A549 (cell line): ENCODE results near the gene TIMM50. TPM values are rescaled to one million over a fixed set of nuclear protein-coding genes. Genes with fewer than 3 reads are reported as not detected.

Experiments
- ATAC-seq, 2 experiments: fragments of 200-7000 bp in 1 of 2; fragments of >200 bp in 1 of 2; cut with Nextera tagmentation in 1 of 2; cut with Tn5 transposase in 1 of 2; 3 replicates each; pipeline versions ENCODE4 v1.8.0 to v1.9.1; 2018 to 2020; ENCODE audit warnings: mild to moderate bottlenecking in 1 of 2, moderate library complexity in 1 of 2
- CTCF ChIA-PET: fragments of 300-600 bp; sonication (Branson Sonifier 250); formaldehyde crosslinking; extraction: SDS; loops from one replicate; lab custom pipeline; 2021; ENCODE audit warnings: antibody characterized with exemption, inconsistent platforms; lab: Yijun Ruan, JAX
- POLR2A ChIA-PET: fragments of 350-600 bp; formaldehyde crosslinking; extraction: SDS; loops from one replicate; lab custom pipeline; 2021; ENCODE audit warnings: antibody characterized with exemption, inconsistent platforms; lab: Yijun Ruan, JAX
- DNase-seq, 2 experiments: peaks; one replicate each; pipeline versions ENCODE4 v3.0.0 to v3.0.0-alpha.2; 2011 to 2016; ENCODE audit warnings: low read depth in 1 of 2, low spot score in 1 of 2
- FAIRE-seq: peaks from 2 replicates; lab custom pipeline; 2011; peaks lifted over from hg19 to GRCh38; lab: Jason Lieb, UNC
- H3K27ac ChIP-seq, 2 experiments: fragments of >200 bp; sonication (Bioruptor Twin); formaldehyde crosslinking; 3 replicates each; pipeline ENCODE4 v1.5.1; 2016 to 2017
- H3K4me1 ChIP-seq: fragments of >200 bp; sonication (Bioruptor Twin); formaldehyde crosslinking; 3 replicates; pipeline ENCODE4 v1.6.1; 2016
- H3K4me2 ChIP-seq: fragments of >200 bp; sonication (Bioruptor Twin); formaldehyde crosslinking; 3 replicates; pipeline ENCODE4 v1.6.1; 2016
- H3K4me3 ChIP-seq: fragments of >200 bp; sonication (Bioruptor Twin); formaldehyde crosslinking; 3 replicates; pipeline ENCODE4 v1.5.1; 2016
- H3K9me3 ChIP-seq: fragments of >200 bp; sonication (Bioruptor Twin); formaldehyde crosslinking; 3 replicates; pipeline ENCODE4 v1.6.1; 2016
- BCL3 ChIP-seq: fragments of >200 bp; sonication (Bioruptor Twin); formaldehyde crosslinking; IDR thresholded peaks from 3 replicates; pipeline ENCODE4 v1.6.1; 2016
- BHLHE40 ChIP-seq: IDR thresholded peaks from 2 replicates; pipeline ENCODE4 v1.6.1; 2012; ENCODE audit warnings: low read depth, low read length, inconsistent platforms
- CBX8 ChIP-seq: fragments of 200-600 bp; sonication (generic); IDR thresholded peaks from 2 replicates; pipeline ENCODE4 v1.6.1; 2016
- CHD4 ChIP-seq: fragments of 200-600 bp; sonication (generic); IDR thresholded peaks from 2 replicates; pipeline ENCODE4 v1.6.1; 2016; ENCODE audit warnings: antibody characterized with exemption, mild to moderate bottlenecking, borderline replicate concordance
- CTCF ChIP-seq: fragments of >200 bp; sonication (Bioruptor Twin); formaldehyde crosslinking; IDR thresholded peaks from 3 replicates; pipeline ENCODE4 v1.5.1; 2016
- EHF ChIP-seq: fragments of 250-450 bp; sonication (Bioruptor Pico); IDR thresholded peaks from 2 replicates; pipeline ENCODE4 v1.5.0; 2020; ENCODE audit warnings: mild to moderate bottlenecking
- FOSB ChIP-seq: fragments of 250-450 bp; sonication (Bioruptor Pico); IDR thresholded peaks from 2 replicates; pipeline ENCODE4 v1.5.0; 2020; ENCODE audit warnings: mild to moderate bottlenecking, moderate library complexity
- FOXS1 ChIP-seq: fragments of 250-450 bp; sonication (Bioruptor Pico); IDR thresholded peaks from 2 replicates; pipeline ENCODE4 v1.5.0; 2020; ENCODE audit warnings: mild to moderate bottlenecking, moderate library complexity
- GATA3 ChIP-seq: IDR thresholded peaks from 2 replicates; pipeline ENCODE4 v1.6.1; 2012; ENCODE audit warnings: borderline replicate concordance
- HDAC2 ChIP-seq: fragments of 200-600 bp; sonication (generic); IDR thresholded peaks from 2 replicates; pipeline ENCODE4 v1.6.1; 2016
- HES2 ChIP-seq: fragments of >200 bp; sonication (Bioruptor Twin); formaldehyde crosslinking; IDR thresholded peaks from 2 replicates; pipeline ENCODE4 v1.6.1; 2016
- HEYL ChIP-seq: fragments of 250-450 bp; sonication (Bioruptor Pico); IDR thresholded peaks from 2 replicates; pipeline ENCODE4 v1.8.0; 2021; ENCODE audit warnings: mild to moderate bottlenecking, moderate library complexity
- HMGXB4 ChIP-seq: fragments of 250-450 bp; sonication (Bioruptor Pico); IDR thresholded peaks from 2 replicates; pipeline ENCODE4 v1.5.0; 2021; ENCODE audit warnings: mild to moderate bottlenecking, moderate library complexity, borderline replicate concordance
- HOXB13 ChIP-seq: fragments of 250-450 bp; sonication (Bioruptor Pico); IDR thresholded peaks from 2 replicates; pipeline ENCODE4 v1.5.0; 2020; ENCODE audit warnings: low read depth, mild to moderate bottlenecking, moderate library complexity
- JUN ChIP-seq, 2 experiments: fragments of >200 bp; sonication (Bioruptor Twin); formaldehyde crosslinking; IDR thresholded peaks; 2 replicates in 1 of 2; 3 replicates in 1 of 2; pipeline ENCODE4 v1.6.1; 2016 to 2017
- MAX ChIP-seq: IDR thresholded peaks from 2 replicates; pipeline ENCODE4 v1.6.1; 2012
- NR3C1 ChIP-seq: fragments of >200 bp; sonication (Bioruptor Twin); formaldehyde crosslinking; IDR thresholded peaks from 3 replicates; pipeline ENCODE4 v1.6.1; 2017
- PBX3 ChIP-seq: IDR thresholded peaks from 2 replicates; pipeline ENCODE4 v1.6.1; 2012
- POLR2AphosphoS2 ChIP-seq: conservative IDR thresholded peaks from 2 replicates; pipeline ENCODE4 v1.6.1; 2012; ENCODE audit warnings: low read length, improper control_type of control experiment, inconsistent platforms
- RCOR1 ChIP-seq: fragments of 150-350 bp; IDR thresholded peaks from 2 replicates; pipeline ENCODE4 v1.6.1; 2014; ENCODE audit warnings: antibody characterized with exemption, low read length, low read depth
- REST ChIP-seq: fragments of 200-600 bp; sonication (generic); IDR thresholded peaks from 2 replicates; pipeline ENCODE4 v1.6.1; 2016; ENCODE audit warnings: antibody characterized with exemption, mild to moderate bottlenecking, moderate library complexity
- RNF2 ChIP-seq: fragments of 200-600 bp; sonication (generic); IDR thresholded peaks from 2 replicates; pipeline ENCODE4 v1.6.1; 2016; ENCODE audit warnings: low read depth, mild to moderate bottlenecking, antibody characterized with exemption, moderate library complexity, borderline replicate concordance
- SREBF2 ChIP-seq: fragments of 450-650 bp; IDR thresholded peaks from 2 replicates; pipeline ENCODE4 v1.6.1; 2014; ENCODE audit warnings: mild to moderate bottlenecking, moderate library complexity
- TP53 ChIP-seq: fragments of 250-450 bp; sonication (Bioruptor Pico); IDR thresholded peaks from 2 replicates; pipeline ENCODE4 v1.5.0; 2021; ENCODE audit warnings: mild to moderate bottlenecking, moderate library complexity
- USF2 ChIP-seq: fragments of 450-650 bp; IDR thresholded peaks from 2 replicates; pipeline ENCODE4 v1.6.1; 2014; ENCODE audit warnings: antibody characterized with exemption
- ZFP36 ChIP-seq: fragments of 450-650 bp; IDR thresholded peaks from 2 replicates; pipeline ENCODE4 v1.6.1; 2014; ENCODE audit warnings: borderline replicate concordance; ENCODE audit not compliant: partially characterized antibody
- ZSCAN20 ChIP-seq: fragments of 250-450 bp; sonication (Bioruptor Pico); IDR thresholded peaks from 2 replicates; pipeline ENCODE4 v1.8.0; 2022; ENCODE audit warnings: mild to moderate bottlenecking, moderate library complexity
- WGBS: methylation state at CpG from one replicate; pipeline ENCODE4 v1.1.6; 2017; ENCODE audit errors: missing lambda C conversion rate; 5-methylcytosine and 5-hydroxymethylcytosine counted together
- polyA plus RNA-seq, 4 experiments: library from polyadenylated mRNA; depleted of rRNA in 3 of 4; stranded (reverse); fragments of >200 nt; fragmentation: RNase III in 1 of 4; extraction: RNeasy Plus Mini Kit Qiagen cat#74134 plus additional on column Dnase treatment in 1 of 4; gene quantifications; 2 replicates in 3 of 4; 3 replicates in 1 of 4; pipeline ENCODE4 v1.2.3, GENCODE V29; 2011 to 2017

TIMM50 gene
- polyA plus RNA-seq, 2 of the 4 experiments (the other 2 are of a cell fraction): 204 to 234 TPM

GRCh38 chr19:39434123-39435076 lies 46.2 kb upstream of the TIMM50 start:
- WGBS: 14% methylated on average over 10 of the region's 10 CpGs
- FAIRE-seq (no peak), ATAC-seq (no peak), DNase-seq (peak in 1 of 2 experiments; percentile 38)
- ChIA-PET POLR2A (interaction anchor here (0.6 to 3.0 kb wide), 16 partner anchors 10 to 1318 kb away, joined by 3 to 160 read pairs (median 30); partner anchors contain the start of genes DYRK1B, EID2B, MED29 and PAF1), CTCF (interaction anchor here (0.9 to 23.5 kb wide), 16 partner anchors 10 to 238 kb away, joined by 3 to 457 read pairs (median 8); partner anchors contain the start of genes EID2B, MED29, PAF1 and PLEKHG2)
- H3K4me3 ChIP-seq: peak overlapping the region; percentile 80
- H3K4me1 ChIP-seq: peaks cover 75% of the 10 kb centered on the region
- no peaks in the 10 kb centered on the region for H3K9me3 ChIP-seq
- H3K27ac ChIP-seq: peak overlapping the region; percentile 90 to 95
- H3K4me2 ChIP-seq: peak overlapping the region; percentile 91
- peak; percentile 8; the same call in 1 of the 2 replicates for TF ChIP-seq EHF (CRISPR knock-in tag)
- TF ChIP-seq CHD4: no peak
- TF ChIP-seq ZSCAN20: no peak
- TF ChIP-seq FOSB: no peak; the same call in none of the 2 replicates
- TF ChIP-seq PBX3: 0 out of 2 replicates have a peak, but pooled peaks have one; percentile 8
- no peak for TF ChIP-seq HOXB13 (CRISPR knock-in tag)
- TF ChIP-seq HMGXB4 (CRISPR knock-in tag): no peak; the same call in 1 of the 2 replicates
- no peak for TF ChIP-seq ZFP36
- no peak for TF ChIP-seq MAX
- TF ChIP-seq BCL3: 0 out of 3 replicates have a peak, but pooled peaks have one; percentile 20
- no peak for TF ChIP-seq FOXS1
- TF ChIP-seq HES2: no peak
- no peak for TF ChIP-seq GATA3
- no peak for TF ChIP-seq NR3C1
- no peak for TF ChIP-seq BHLHE40
- TF ChIP-seq JUN (IDR thresholded peaks at IDR 0.05): peak in 1 of 2 experiments; percentile 9; a peak in 3 of 5 replicates
- no peak for TF ChIP-seq USF2
- no peak for TF ChIP-seq REST
- TF ChIP-seq RCOR1: no peak
- TF ChIP-seq CBX8: no peak
- no peak for TF ChIP-seq HDAC2
- peak; percentile 25; the same call in 1 of the 2 replicates for TF ChIP-seq TP53 (CRISPR knock-in tag)
- TF ChIP-seq POLR2AphosphoS2: peak; percentile 94; the same call in 1 of the 2 replicates
- TF ChIP-seq RNF2: no peak
- TF ChIP-seq SREBF2: no peak
- TF ChIP-seq CTCF: no peak
- TF ChIP-seq HEYL (CRISPR knock-in tag): no peak
